ENCODE data around the gene ATAD2B. TPM values are rescaled to one million over a fixed set of nuclear protein-coding genes. Genes with fewer than 3 reads are reported as not detected.

ATAD2B gene
- total RNA-seq, 1 experiment from 2014 or later, result 8.6 TPM

DNA sequence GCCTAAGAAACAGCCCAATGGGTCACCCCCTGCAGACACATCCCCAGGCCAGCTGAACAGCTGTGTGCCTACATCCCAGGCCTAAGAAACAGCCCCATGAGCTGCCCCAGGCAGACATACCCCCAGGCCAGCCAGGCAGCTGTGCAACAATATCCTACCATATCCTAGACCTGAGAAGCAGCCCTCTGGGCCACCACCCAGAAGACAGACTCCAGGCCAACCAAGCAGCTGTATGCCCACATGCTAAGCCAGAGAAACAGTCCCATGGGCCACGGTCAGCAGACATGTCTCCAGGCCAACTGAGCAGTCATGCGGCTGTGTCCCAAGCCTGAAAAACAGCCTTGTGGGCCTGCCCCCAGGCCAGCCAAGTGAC lies 205.5 kb downstream of the ATAD2B start:
- no peaks in the 10 kb centered on the region for H3K79me2 ChIP-seq (ENCODE audit: low read length)
- H3K4me1 ChIP-seq (ENCODE audit: insufficient read depth, low read length), result no peaks in the 10 kb centered on the region
- H3F3A ChIP-seq (ENCODE audit: low read length, unreplicated experiment), result no peaks in the 10 kb centered on the region
- TF ChIP-seq, protein P1, sequence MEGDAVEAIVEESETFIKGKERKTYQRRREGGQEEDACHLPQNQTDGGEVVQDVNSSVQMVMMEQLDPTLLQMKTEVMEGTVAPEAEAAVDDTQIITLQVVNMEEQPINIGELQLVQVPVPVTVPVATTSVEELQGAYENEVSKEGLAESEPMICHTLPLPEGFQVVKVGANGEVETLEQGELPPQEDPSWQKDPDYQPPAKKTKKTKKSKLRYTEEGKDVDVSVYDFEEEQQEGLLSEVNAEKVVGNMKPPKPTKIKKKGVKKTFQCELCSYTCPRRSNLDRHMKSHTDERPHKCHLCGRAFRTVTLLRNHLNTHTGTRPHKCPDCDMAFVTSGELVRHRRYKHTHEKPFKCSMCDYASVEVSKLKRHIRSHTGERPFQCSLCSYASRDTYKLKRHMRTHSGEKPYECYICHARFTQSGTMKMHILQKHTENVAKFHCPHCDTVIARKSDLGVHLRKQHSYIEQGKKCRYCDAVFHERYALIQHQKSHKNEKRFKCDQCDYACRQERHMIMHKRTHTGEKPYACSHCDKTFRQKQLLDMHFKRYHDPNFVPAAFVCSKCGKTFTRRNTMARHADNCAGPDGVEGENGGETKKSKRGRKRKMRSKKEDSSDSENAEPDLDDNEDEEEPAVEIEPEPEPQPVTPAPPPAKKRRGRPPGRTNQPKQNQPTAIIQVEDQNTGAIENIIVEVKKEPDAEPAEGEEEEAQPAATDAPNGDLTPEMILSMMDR (conservative IDR thresholded peaks at IDR 0.05; ENCODE audit: low read depth, low read length), result no peak
- TF ChIP-seq EZH2phosphoT487 (IDR thresholded peaks at IDR 0.05; ENCODE audit: borderline replicate concordance, low read length) (no peak), EZH2 (IDR thresholded peaks at IDR 0.05; ENCODE audit: low read length, unreplicated experiment) (no peak)
- no peak overlapping the region for H3K9ac ChIP-seq (ENCODE audit: low read length)
- ChIA-PET POLR2A (ENCODE audit: unreplicated experiment) (no interaction called here), CTCF (no interaction called here)
- no peaks in the 10 kb centered on the region for H3K9me2 ChIP-seq (replicated peaks; ENCODE audit: low read length)
- H2AFZ ChIP-seq (ENCODE audit: low read length), result no peak overlapping the region
- BruUV-seq (replicated peaks), result no TSS peak
- H3K4me2 ChIP-seq (ENCODE audit: low read length), result no peak overlapping the region
- no peak overlapping the region for H3K4me3 ChIP-seq (ENCODE audit: low read length)
- H3K27ac ChIP-seq (ENCODE audit: low read length), result no peak overlapping the region
- no peaks in the 10 kb centered on the region for H3K27me3 ChIP-seq (ENCODE audit: low read length)
- peaks cover 3% of the 10 kb centered on the region; the same call in 1 of the 2 replicates for H3K9me3 ChIP-seq (ENCODE audit: low read length)
- no peaks in the 10 kb centered on the region for H4K20me1 ChIP-seq (ENCODE audit: low read length)
- DNase-seq (no peak), ATAC-seq (no peak)
- intact Hi-C loops (cut with micrococcal nuclease), result no loop called here
- no peaks in the 10 kb centered on the region; the same call in 1 of the 2 replicates for H3K36me3 ChIP-seq (ENCODE audit: low read depth, low read length)

DNA sequence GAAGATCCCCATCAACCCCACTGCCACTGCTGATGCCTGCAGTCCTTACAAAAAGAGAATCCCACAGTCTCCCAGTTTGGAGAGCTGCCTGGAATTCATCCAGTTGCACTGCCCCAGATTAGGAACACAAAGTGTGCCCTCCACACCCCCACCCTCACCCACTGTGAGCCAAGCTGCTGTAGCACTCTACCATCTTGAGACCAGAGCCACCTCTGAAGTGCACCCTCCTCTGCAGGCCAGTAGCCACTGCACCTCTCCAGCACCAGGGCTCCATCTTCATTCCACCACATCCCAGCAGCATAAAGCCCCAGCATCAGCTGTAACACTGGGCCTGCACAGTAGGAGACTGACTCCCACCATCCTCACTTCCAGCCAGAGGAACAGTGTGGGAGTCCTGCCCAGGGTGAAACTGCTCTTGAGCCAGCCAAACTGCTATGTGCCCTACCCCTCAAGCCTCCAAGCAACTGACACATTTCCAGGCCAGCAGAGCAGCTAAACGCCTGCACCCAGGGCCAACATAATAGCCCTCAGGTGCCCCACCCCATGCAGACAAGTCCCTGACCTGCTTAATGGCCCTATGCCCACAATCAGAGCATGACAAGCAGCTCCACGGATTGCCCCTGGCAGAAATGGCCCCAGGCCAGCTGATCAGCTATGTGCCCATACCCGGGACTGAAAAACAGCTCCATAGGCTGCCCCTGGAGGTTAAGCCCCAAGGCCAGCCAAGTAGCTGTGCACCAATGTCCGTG lies 206.0 kb downstream of the ATAD2B start:
- Histone ChIP-seq H4K20me1 (ENCODE audit: low read length) (no peaks in the 10 kb centered on the region), H3K9me2 (replicated peaks; ENCODE audit: low read length) (no peaks in the 10 kb centered on the region), H3K9ac (ENCODE audit: low read length) (no peak overlapping the region), H3K27me3 (ENCODE audit: low read length) (no peaks in the 10 kb centered on the region), H3K36me3 (ENCODE audit: low read depth, low read length) (no peaks in the 10 kb centered on the region; the same call in 1 of the 2 replicates), H3F3A (ENCODE audit: low read length, unreplicated experiment) (no peaks in the 10 kb centered on the region), H3K4me1 (ENCODE audit: insufficient read depth, low read length) (no peaks in the 10 kb centered on the region), H2AFZ (ENCODE audit: low read length) (no peak overlapping the region), H3K4me2 (ENCODE audit: low read length) (no peak overlapping the region), H3K79me2 (ENCODE audit: low read length) (no peaks in the 10 kb centered on the region), H3K4me3 (ENCODE audit: low read length) (no peak overlapping the region), H3K27ac (ENCODE audit: low read length) (no peak overlapping the region), H3K9me3 (ENCODE audit: low read length) (peaks cover 3% of the 10 kb centered on the region; the same call in 1 of the 2 replicates)
- DNase-seq (no peak), ATAC-seq (no peak)
- CTCF ChIA-PET, result no interaction called here
- intact Hi-C loops (cut with micrococcal nuclease), result no loop called here
- TF ChIP-seq EZH2 (IDR thresholded peaks at IDR 0.05; ENCODE audit: low read length, unreplicated experiment) (no peak), EZH2phosphoT487 (IDR thresholded peaks at IDR 0.05; ENCODE audit: borderline replicate concordance, low read length) (no peak)
- TF ChIP-seq, protein P1 (conservative IDR thresholded peaks at IDR 0.05; ENCODE audit: low read depth, low read length), result no peak
- BruUV-seq (replicated peaks), result no TSS peak
- POLR2A ChIA-PET (ENCODE audit: unreplicated experiment), result no interaction called here

GRCh38 chr2:23719716-23720115 lies 207.2 kb downstream of the ATAD2B start:
- CTCF ChIA-PET, result no interaction called here
- no peaks in the 10 kb centered on the region; the same call in 1 of the 2 replicates for H3K36me3 ChIP-seq (ENCODE audit: low read depth, low read length)
- H3K4me3 ChIP-seq (ENCODE audit: low read length), result no peak overlapping the region
- no peak overlapping the region for H3K9ac ChIP-seq (ENCODE audit: low read length)
- H3K9me3 ChIP-seq (ENCODE audit: low read length), result peaks cover 3% of the 10 kb centered on the region; the same call in 1 of the 2 replicates
- no peaks in the 10 kb centered on the region for H3K9me2 ChIP-seq (replicated peaks; ENCODE audit: low read length)
- no peak overlapping the region for H3K4me2 ChIP-seq (ENCODE audit: low read length)
- H3K4me1 ChIP-seq (ENCODE audit: insufficient read depth, low read length), result no peaks in the 10 kb centered on the region
- TF ChIP-seq EZH2phosphoT487 (IDR thresholded peaks at IDR 0.05; ENCODE audit: borderline replicate concordance, low read length), result no peak
- TF ChIP-seq, protein P1 (conservative IDR thresholded peaks at IDR 0.05; ENCODE audit: low read depth, low read length), result no peak
- no peak for TF ChIP-seq EZH2 (IDR thresholded peaks at IDR 0.05; ENCODE audit: low read length, unreplicated experiment)
- no peaks in the 10 kb centered on the region for H3K27me3 ChIP-seq (ENCODE audit: low read length)
- no peaks in the 10 kb centered on the region for H4K20me1 ChIP-seq (ENCODE audit: low read length)
- H3K27ac ChIP-seq (ENCODE audit: low read length), result no peak overlapping the region
- no TSS peak for BruUV-seq (replicated peaks)
- intact Hi-C loops (cut with micrococcal nuclease), result no loop called here
- ATAC-seq (no peak), DNase-seq (no peak)
- no peaks in the 10 kb centered on the region for H3K79me2 ChIP-seq (ENCODE audit: low read length)
- POLR2A ChIA-PET (ENCODE audit: unreplicated experiment), result interaction anchor here (0.6 kb wide), 1 partner anchor 219 kb away, joined by 4 read pairs; no protein-coding TSS in a partner anchor
- H2AFZ ChIP-seq (ENCODE audit: low read length), result no peak overlapping the region
- H3F3A ChIP-seq (ENCODE audit: low read length, unreplicated experiment), result no peaks in the 10 kb centered on the region

Data from PC-3 (cell line).